Measurements from ENCODE around the gene IRGQ. TPM values are rescaled to one million over a fixed set of nuclear protein-coding genes. Genes with fewer than 3 reads are reported as not detected.

IRGQ gene, protein sequence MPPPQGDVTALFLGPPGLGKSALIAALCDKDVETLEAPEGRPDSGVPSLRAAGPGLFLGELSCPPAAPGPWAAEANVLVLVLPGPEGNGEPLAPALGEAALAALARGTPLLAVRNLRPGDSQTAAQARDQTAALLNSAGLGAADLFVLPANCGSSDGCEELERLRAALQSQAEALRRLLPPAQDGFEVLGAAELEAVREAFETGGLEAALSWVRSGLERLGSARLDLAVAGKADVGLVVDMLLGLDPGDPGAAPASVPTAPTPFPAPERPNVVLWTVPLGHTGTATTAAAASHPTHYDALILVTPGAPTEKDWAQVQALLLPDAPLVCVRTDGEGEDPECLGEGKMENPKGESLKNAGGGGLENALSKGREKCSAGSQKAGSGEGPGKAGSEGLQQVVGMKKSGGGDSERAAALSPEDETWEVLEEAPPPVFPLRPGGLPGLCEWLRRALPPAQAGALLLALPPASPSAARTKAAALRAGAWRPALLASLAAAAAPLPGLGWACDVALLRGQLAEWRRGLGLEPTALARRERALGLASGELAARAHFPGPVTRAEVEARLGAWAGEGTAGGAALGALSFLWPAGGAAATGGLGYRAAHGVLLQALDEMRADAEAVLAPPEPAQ
- total RNA-seq (10 to 100 TPM; 16.3 to 26.9 (median 22.4) TPM), polyA plus RNA-seq (10 to 100 TPM in 2 of 3 donors, 1 to 10 TPM in 1; 5.5 to 23.3 (median 11.9) TPM)
- long read RNA-seq, donor 1, full-length matches to known transcripts, result 9 of 9 reads
- long read RNA-seq, donor 1, partial matches to known transcripts, result 0 of 9 reads
- long read RNA-seq, donor 1, other reads (novel, unspliced or antisense), result 0 of 9 reads
- long read RNA-seq, donor 2, full-length matches to known transcripts, result 15 of 16 reads
- long read RNA-seq, donor 2, partial matches to known transcripts, result 0 of 16 reads
- long read RNA-seq, donor 2, other reads (novel, unspliced or antisense), result 1 of 16 reads

DNA sequence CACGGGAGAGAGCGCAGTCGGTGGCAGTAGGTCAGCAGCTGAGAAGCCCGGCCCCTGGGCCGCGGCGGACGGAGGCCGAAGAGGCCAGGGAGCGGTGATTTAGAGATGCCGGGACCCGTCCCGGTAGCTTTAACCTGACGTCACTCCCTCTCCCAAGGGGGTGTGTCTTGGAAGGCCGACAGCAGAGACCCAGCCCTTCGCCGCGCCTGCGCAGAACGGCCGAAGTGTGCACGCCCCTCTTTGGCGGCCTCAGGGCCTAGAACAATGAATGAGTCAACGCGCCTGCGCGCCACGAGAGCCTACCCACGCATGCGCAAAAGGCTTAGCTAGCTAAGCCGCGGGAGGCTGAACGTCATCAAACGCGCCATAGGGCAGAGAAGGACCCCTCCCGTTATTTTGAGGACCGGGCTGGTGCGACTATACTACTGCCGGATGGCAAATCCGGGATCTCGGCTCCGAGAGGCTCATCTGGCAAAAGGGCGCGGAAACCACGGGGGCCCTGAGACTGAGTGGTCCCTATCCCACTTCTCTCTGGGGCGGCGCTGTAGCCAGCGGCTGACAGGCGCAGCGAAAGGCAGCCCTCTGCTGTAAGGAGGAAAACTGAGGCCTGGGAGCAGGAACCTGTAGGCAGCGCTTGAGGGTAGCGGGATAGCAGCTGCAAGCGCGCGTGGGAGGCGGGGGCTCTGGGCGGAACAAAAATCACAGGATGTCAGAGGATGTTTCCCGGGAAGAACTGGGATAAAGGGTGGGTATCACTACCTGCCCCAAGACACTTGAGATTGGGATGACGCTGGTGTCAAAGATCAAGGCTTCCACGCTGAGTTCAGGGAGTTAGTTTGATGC, at the start of gene IRGQ, which contains the start of gene ZNF576:
Gene IRGQ (minus strand): TSS at position 136 of the 843 bp plus-strand sequence. CDS start 796 bp downstream, outside the sequence.
Gene ZNF576 (plus strand): TSS at position 597 of the 843 bp plus-strand sequence. CDS start 514 bp downstream, outside the sequence.
- 0% methylated on average over 57 to 60 of the region's 60 CpGs for WGBS, 3 donors
- ATAC-seq (peak; percentile 93 to 94 (median 94)), DNase-seq (peak; percentile 100)
- Histone ChIP-seq H3K27ac (peak within 1 kb of the TSS; percentile 99), H3K36me3 (ENCODE audit: insufficient read depth in 1 of 2, low read depth in 1 of 2) (peaks cover 0 to 63% of the 10 kb centered on the region in 2 donors), H3K9me3 (no peaks in the 10 kb centered on the region), H3K27me3 (ENCODE audit: insufficient read depth in 3 of 3, low read length in 2 of 3) (no peaks in the 10 kb centered on the region), H3K4me3 (peak within 1 kb of the TSS; percentile 89), H3K4me1 (peaks cover 26% of the 10 kb centered on the region)
- intact Hi-C loops (cut with DNase I), result loop anchor here (2.0 to 10.0 kb wide), 3 partner anchors 19 to 64 kb away; partner anchors contain the start of gene ZNF575 (in 2 of the 2)
- TF ChIP-seq, protein P1, sequence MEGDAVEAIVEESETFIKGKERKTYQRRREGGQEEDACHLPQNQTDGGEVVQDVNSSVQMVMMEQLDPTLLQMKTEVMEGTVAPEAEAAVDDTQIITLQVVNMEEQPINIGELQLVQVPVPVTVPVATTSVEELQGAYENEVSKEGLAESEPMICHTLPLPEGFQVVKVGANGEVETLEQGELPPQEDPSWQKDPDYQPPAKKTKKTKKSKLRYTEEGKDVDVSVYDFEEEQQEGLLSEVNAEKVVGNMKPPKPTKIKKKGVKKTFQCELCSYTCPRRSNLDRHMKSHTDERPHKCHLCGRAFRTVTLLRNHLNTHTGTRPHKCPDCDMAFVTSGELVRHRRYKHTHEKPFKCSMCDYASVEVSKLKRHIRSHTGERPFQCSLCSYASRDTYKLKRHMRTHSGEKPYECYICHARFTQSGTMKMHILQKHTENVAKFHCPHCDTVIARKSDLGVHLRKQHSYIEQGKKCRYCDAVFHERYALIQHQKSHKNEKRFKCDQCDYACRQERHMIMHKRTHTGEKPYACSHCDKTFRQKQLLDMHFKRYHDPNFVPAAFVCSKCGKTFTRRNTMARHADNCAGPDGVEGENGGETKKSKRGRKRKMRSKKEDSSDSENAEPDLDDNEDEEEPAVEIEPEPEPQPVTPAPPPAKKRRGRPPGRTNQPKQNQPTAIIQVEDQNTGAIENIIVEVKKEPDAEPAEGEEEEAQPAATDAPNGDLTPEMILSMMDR (IDR thresholded peaks at IDR 0.05), result no peak

DNA sequence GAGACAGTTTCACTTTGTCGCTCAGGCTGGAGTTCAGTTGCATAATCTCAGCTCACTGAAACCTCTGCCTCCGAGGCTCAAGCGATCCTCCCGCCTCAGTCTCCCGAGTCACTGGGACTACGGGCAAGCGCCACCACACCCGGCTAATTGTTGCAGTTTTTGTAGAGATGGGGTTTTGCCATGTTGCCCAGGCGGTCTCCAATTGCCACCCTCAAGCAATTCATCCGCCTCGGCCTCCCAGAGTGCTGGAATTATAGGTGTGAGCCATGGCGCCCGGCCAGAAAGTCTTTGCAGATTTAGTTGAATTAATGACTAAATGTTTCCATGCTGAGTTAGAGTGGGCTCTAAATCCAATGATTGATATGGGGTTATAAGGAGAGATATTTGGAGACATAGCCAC, 48.2 kb upstream of the IRGQ start:
- DNase-seq (no peak), ATAC-seq (no peak)
- Histone ChIP-seq H3K4me1 (no peaks in the 10 kb centered on the region), H3K27ac (no peak overlapping the region), H3K27me3 (ENCODE audit: insufficient read depth in 3 of 3, low read length in 2 of 3) (peaks cover 0 to 8% (median 5%) of the 10 kb centered on the region in 3 donors), H3K9me3 (no peaks in the 10 kb centered on the region), H3K4me3 (no peak overlapping the region), H3K36me3 (ENCODE audit: insufficient read depth in 1 of 2, low read depth in 1 of 2) (peaks cover 0 to 9% of the 10 kb centered on the region in 2 donors)
- TF ChIP-seq, protein P1 (IDR thresholded peaks at IDR 0.05), result no peak
- WGBS, 3 donors, result 77 to 88% (median 78%) methylated on average over 13 of the region's 13 CpGs
- intact Hi-C loops (cut with DNase I), result no loop called here

DNA sequence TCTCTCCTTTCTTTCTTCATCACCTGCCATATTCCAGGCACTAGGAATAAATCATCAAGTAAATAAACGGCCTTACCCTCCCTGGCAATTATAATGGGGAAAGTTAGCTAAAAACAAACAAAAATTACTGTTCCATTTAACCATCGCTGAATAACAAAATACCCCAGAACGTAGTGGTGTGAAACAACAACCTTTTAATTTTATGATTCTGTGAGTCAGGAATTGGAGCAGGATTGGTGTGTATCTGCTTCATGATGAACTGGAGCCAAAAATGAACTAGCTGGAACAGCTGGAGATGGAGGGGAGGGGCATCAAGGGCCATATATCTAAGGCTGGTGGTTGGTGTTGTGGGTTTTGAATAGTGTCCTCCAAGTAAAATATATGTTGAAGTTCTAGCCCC, 47.4 kb upstream of the IRGQ start:
- intact Hi-C loops (cut with DNase I), result no loop called here
- Histone ChIP-seq H3K4me1 (no peaks in the 10 kb centered on the region), H3K36me3 (ENCODE audit: insufficient read depth in 1 of 2, low read depth in 1 of 2) (peaks cover 0 to 3% of the 10 kb centered on the region in 2 donors), H3K9me3 (no peaks in the 10 kb centered on the region), H3K4me3 (no peak overlapping the region), H3K27me3 (ENCODE audit: insufficient read depth in 3 of 3, low read length in 2 of 3) (peaks cover 0 to 10% (median 5%) of the 10 kb centered on the region in 3 donors), H3K27ac (no peak overlapping the region)
- WGBS, 3 donors, result 26 to 40% (median 29%) methylated on average over 3 of the region's 3 CpGs
- TF ChIP-seq, protein P1 (IDR thresholded peaks at IDR 0.05), result no peak
- ATAC-seq (no peak), DNase-seq (no peak)

DNA sequence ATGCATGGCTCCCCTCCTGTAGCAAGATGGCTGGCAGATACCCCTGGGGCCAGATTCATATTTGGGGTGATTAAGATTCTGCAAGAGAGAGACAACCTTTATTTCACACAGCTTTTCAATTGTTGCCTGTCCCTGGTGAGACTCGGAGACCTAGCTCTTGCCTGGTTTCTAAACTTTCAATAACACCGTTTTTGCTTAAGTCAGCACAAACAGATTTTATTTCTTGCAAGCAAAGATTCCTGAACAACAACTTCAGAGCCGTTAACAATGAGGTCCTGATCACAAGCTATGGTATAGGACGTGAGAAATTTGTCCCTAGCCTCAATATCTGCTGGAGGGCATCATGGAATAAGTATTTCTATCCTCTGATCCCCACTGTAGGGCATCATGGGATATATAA, 46.6 kb upstream of the IRGQ start:
- WGBS, 3 donors, result 81 to 87% (median 82%) methylated on average over 4 of the region's 4 CpGs
- intact Hi-C loops (cut with DNase I), result no loop called here
- ATAC-seq (no peak), DNase-seq (no peak)
- no peaks in the 10 kb centered on the region for H3K9me3 ChIP-seq
- no peaks in the 10 kb centered on the region for H3K4me1 ChIP-seq
- H3K27me3 ChIP-seq (ENCODE audit: insufficient read depth in 3 of 3, low read length in 2 of 3), result peaks cover 0 to 10% (median 5%) of the 10 kb centered on the region in 3 donors
- no peak overlapping the region for H3K27ac ChIP-seq
- TF ChIP-seq, protein P1 (IDR thresholded peaks at IDR 0.05), result no peak
- no peak overlapping the region for H3K4me3 ChIP-seq
- no peaks in the 10 kb centered on the region for H3K36me3 ChIP-seq (ENCODE audit: insufficient read depth in 1 of 2, low read depth in 1 of 2)

Data from psoas muscle (tissue), 8 donors.